Measurements from ENCODE around the gene OR2A42. TPM values are rescaled to one million over a fixed set of nuclear protein-coding genes. Genes with fewer than 3 reads are reported as not detected.

The OR2A42 gene, protein sequence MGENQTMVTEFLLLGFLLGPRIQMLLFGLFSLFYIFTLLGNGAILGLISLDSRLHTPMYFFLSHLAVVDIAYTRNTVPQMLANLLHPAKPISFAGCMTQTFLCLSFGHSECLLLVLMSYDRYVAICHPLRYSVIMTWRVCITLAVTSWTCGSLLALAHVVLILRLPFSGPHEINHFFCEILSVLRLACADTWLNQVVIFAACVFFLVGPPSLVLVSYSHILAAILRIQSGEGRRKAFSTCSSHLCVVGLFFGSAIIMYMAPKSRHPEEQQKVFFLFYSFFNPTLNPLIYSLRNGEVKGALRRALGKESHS
- total RNA-seq = under 0.01 TPM

GRCh38 chr7:144239365-144239764 is at the start of gene OR2A42:
OR2A42 (minus strand) TSS chr7:144239605; CDS start chr7:144232843, 6,762 bp downstream.

GRCh38 chr7:144269188-144269587 is 29.8 kb upstream of the OR2A42 start, which contains the start of gene CTAGE8:
CTAGE8 (minus strand) TSS chr7:144269288; CDS start chr7:144269250, 38 bp downstream.

GRCh38 chr7:144264692-144265091 is 25.3 kb upstream of the OR2A42 start, which contains the start of gene OR2A7:
OR2A7 (minus strand) TSS chr7:144264792; CDS start chr7:144259628, 5,164 bp downstream.

DNA sequence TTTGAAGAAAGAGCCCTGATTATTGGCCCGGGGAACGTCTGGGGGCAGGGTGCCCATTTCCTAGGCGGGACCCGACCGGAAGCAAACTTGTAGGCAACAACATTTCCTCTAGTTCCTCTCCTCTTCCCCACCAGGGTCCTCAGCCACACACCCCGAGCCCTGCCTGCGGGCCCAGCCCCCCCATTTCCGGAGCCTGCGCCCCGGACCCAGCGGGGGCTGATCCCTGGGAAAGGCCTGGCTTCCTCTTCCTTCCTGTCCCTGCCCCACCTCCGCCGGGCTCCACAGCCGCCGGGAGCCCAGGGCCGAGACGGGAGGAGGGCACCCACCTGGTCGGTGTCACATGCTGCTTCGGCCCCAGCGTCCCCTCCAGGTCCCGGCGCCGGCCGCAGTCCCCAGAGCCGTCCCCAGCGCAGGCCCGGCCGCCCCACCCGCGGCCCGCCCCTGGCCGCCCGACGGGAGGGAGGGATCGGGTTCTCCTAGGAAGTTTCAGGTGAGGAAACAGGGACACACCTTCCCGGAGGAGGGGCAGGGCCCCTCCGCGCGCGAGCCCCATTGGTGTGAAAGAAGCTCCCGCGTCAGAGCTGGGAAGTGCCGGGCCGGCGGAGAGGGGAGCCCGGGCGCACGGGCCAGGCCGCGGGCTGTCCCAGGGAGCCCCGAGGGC is 44.1 kb downstream of the OR2A42 start, which contains the start of gene ARHGEF35:
Gene ARHGEF35, minus strand, starts transcription at position 622 of the 661 bp plus-strand sequence. CDS start 7,450 bp downstream, outside the sequence.

GRCh38 chr7:144183166-144183565 is 56.2 kb downstream of the OR2A42 start, which contains the start of gene CTAGE4:
CTAGE4 (plus strand) TSS chr7:144183466; CDS start chr7:144183504, 38 bp downstream.

Other genes with a start within 250 kb of the OR2A42 start
- gene OR6B1, start 239.3 kb downstream of the OR2A42 start, total RNA-seq = not detected
- gene OR2A5, start 190.7 kb downstream of the OR2A42 start, total RNA-seq = not detected
- gene OR2A25, start 169.8 kb downstream of the OR2A42 start, total RNA-seq = not detected
- not detected for gene OR2A12, start 153.3 kb downstream of the OR2A42 start, total RNA-seq
- gene OR2A2, start 130.0 kb downstream of the OR2A42 start, total RNA-seq = not detected
- gene OR2A14, start 116.4 kb downstream of the OR2A42 start, total RNA-seq = not detected
- 1.2 TPM for gene CTAGE4, start 56.1 kb downstream of the OR2A42 start, total RNA-seq
- 1.4 TPM for gene ARHGEF35, start 43.8 kb downstream of the OR2A42 start, total RNA-seq
- 0.69 TPM for gene OR2A7, start 25.2 kb upstream of the OR2A42 start, total RNA-seq
- gene CTAGE8, start 29.7 kb upstream of the OR2A42 start, total RNA-seq = not detected
- gene OR2A1, start 72.8 kb upstream of the OR2A42 start, total RNA-seq = not detected
- 1.8 TPM for gene ARHGEF5, start 115.8 kb upstream of the OR2A42 start, total RNA-seq
- gene NOBOX, start 164.1 kb upstream of the OR2A42 start, total RNA-seq = not detected